Measurements from ENCODE around the gene VEGFD. TPM values are rescaled to one million over a fixed set of nuclear protein-coding genes. Genes with fewer than 3 reads are reported as not detected.

VEGFD gene
- total RNA-seq, 3 donors from 2014 or later, result 0.55 to 5.8 (median 1.6) TPM

DNA sequence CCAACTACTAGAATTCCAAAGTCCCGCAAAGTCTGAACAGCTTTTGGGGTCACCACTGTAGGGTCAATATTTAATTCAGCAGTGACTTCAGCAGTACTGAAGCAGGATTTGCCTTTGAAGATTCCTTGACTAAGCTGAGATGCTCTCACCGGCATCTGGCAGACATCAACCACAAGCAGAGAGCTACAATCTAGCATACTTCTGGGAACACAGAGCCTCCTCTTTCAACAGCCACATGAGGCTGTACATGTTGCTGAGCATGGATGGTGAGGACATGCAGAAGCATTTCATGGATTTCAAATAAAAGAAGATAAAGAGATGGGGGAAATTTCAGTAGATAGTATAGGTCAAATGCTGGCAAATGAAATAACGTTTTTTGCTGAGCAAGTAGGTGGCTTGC lies 62.1 kb downstream of the VEGFD start:
- intact Hi-C loops (cut with DNase I, micrococcal nuclease), result no loop called here
- Histone ChIP-seq H3K4me3 (no peak overlapping the region), H3K36me3 (ENCODE audit: low read depth) (no peaks in the 10 kb centered on the region), H3K4me1 (ENCODE audit: low read depth) (no peaks in the 10 kb centered on the region), H3K9me3 (no peaks in the 10 kb centered on the region)
- TF ChIP-seq, protein P1, sequence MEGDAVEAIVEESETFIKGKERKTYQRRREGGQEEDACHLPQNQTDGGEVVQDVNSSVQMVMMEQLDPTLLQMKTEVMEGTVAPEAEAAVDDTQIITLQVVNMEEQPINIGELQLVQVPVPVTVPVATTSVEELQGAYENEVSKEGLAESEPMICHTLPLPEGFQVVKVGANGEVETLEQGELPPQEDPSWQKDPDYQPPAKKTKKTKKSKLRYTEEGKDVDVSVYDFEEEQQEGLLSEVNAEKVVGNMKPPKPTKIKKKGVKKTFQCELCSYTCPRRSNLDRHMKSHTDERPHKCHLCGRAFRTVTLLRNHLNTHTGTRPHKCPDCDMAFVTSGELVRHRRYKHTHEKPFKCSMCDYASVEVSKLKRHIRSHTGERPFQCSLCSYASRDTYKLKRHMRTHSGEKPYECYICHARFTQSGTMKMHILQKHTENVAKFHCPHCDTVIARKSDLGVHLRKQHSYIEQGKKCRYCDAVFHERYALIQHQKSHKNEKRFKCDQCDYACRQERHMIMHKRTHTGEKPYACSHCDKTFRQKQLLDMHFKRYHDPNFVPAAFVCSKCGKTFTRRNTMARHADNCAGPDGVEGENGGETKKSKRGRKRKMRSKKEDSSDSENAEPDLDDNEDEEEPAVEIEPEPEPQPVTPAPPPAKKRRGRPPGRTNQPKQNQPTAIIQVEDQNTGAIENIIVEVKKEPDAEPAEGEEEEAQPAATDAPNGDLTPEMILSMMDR (IDR thresholded peaks at IDR 0.05), result no peak
- DNase-seq (no peak), ATAC-seq (no peak)

GRCh38 chrX:15321447-15321846 lies 62.8 kb downstream of the VEGFD start:
- TF ChIP-seq, protein P1 (IDR thresholded peaks at IDR 0.05), result no peak
- no peak for ATAC-seq
- Histone ChIP-seq H3K36me3 (ENCODE audit: low read depth) (no peaks in the 10 kb centered on the region), H3K4me1 (ENCODE audit: low read depth) (no peaks in the 10 kb centered on the region), H3K9me3 (no peaks in the 10 kb centered on the region), H3K4me3 (no peak overlapping the region)
- intact Hi-C loops (cut with DNase I, micrococcal nuclease), result no loop called here
- no peak for DNase-seq

- no peak for DNase-seq
- no peak for ATAC-seq
- H3K4me1 ChIP-seq (ENCODE audit: low read depth), result no peaks in the 10 kb centered on the region
- H3K36me3 ChIP-seq (ENCODE audit: low read depth), result no peaks in the 10 kb centered on the region
- no peaks in the 10 kb centered on the region for H3K9me3 ChIP-seq
- TF ChIP-seq, protein P1 (IDR thresholded peaks at IDR 0.05), result no peak
- no peak overlapping the region for H3K4me3 ChIP-seq
- intact Hi-C loops (cut with DNase I, micrococcal nuclease), result no loop called here
Observed at GRCh38 chrX:15320297-15320696, 63.9 kb downstream of the VEGFD start.

GRCh38 chrX:15319075-15319474 lies 65.1 kb downstream of the VEGFD start:
- no peak for DNase-seq
- Histone ChIP-seq H3K4me3 (no peak overlapping the region), H3K36me3 (ENCODE audit: low read depth) (no peaks in the 10 kb centered on the region), H3K9me3 (no peaks in the 10 kb centered on the region), H3K4me1 (ENCODE audit: low read depth) (no peaks in the 10 kb centered on the region)
- TF ChIP-seq, protein P1 (IDR thresholded peaks at IDR 0.05), result no peak
- ATAC-seq, result no peak
- intact Hi-C loops (cut with DNase I, micrococcal nuclease), result no loop called here

- DNase-seq, result no peak
- no peak within 1 kb of the TSS for H3K4me3 ChIP-seq
- ATAC-seq, result no peak
- no peaks in the 10 kb centered on the region for H3K9me3 ChIP-seq
- intact Hi-C loops (cut with DNase I, micrococcal nuclease), result no loop called here
- no peaks in the 10 kb centered on the region for H3K36me3 ChIP-seq (ENCODE audit: low read depth)
- TF ChIP-seq, protein P1 (IDR thresholded peaks at IDR 0.05), result no peak
- no peaks in the 10 kb centered on the region for H3K4me1 ChIP-seq (ENCODE audit: low read depth)
Observed at GRCh38 chrX:15315509-15315908, 68.7 kb downstream of the VEGFD start, which contains the start of gene ASB11. ASB11 (minus strand) TSS chrX:15315640; CDS start chrX:15315605, 35 bp downstream.

DNA sequence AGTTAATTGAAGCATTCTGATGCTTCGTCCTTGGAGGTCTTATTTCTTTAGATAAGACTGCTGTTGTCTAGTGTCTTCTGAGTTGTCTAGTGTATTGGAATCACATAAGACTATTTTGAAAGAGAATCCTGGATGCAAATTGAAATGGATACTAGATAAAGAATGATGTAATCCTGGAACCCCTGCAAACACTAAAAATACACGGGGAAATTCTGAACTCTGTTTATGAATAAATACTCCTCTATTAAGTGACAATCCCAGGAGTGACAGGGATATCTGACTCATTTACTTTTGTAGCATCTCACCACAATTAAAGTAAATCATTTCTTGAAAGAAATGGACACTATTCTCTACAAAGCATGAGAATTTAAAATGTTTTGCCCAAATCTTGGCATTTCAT lies 69.7 kb downstream of the VEGFD start:
- Histone ChIP-seq H3K4me3 (no peak overlapping the region), H3K36me3 (ENCODE audit: low read depth) (no peaks in the 10 kb centered on the region), H3K4me1 (ENCODE audit: low read depth) (no peaks in the 10 kb centered on the region), H3K9me3 (no peaks in the 10 kb centered on the region)
- DNase-seq, result no peak
- ATAC-seq, result no peak
- TF ChIP-seq, protein P1 (IDR thresholded peaks at IDR 0.05), result no peak
- intact Hi-C loops (cut with DNase I, micrococcal nuclease), result no loop called here

Data from mucosa of descending colon (tissue), 3 donors.